ENCODE measurements around the gene ABHD4.

DNA sequence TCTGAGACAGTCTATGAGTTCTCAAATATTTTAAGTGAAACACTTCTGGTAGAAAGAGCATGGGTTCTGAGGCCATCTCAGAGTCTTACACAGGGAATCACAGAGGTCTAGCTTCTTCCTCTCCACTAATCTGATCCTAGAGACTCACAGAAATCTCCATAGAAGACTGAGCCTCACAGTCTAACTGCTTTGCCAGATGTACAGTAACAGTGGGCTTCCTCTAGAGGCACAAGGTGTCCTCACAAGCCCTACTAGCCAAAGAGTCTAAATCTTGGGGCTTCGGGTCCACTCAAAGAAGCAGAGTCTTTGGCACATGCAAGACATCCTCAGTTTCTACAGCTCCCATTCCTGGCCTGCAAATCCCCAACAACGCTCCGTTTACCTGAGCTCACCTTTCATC lies 32.0 kb downstream of the ABHD4 start:
- TF ChIP-seq CTCF (IDR thresholded peaks at IDR 0.05; ENCODE audit: low read length): no peak
- TF ChIP-seq EZH2 (optimal IDR thresholded peaks at IDR 0.05; ENCODE audit: low read depth, low read length): no peak
- TF ChIP-seq EZH2phosphoT487 (IDR thresholded peaks at IDR 0.05; ENCODE audit: low read length): no peak

All from MM.1S (cell line).